OCI-LY3 (cell line): ENCODE measurements around the gene GRIN3A.

Experiments used
- H2AFZ ChIP-seq: fragments of 200-600, 300-600 bp; shearing (Covaris generic); 2 replicates; pipeline ENCODE4 v1.6.0; 2014; ENCODE audit warnings: antibody characterized with exemption, low read depth, low read length
- H3K27ac ChIP-seq: fragments of 200-600, 300-600 bp; sonication (generic); 2 replicates; pipeline ENCODE4 v1.5.1; 2014; ENCODE audit warnings: mild to moderate bottlenecking, low read length, moderate library complexity, mixed read lengths
- H3K27me3 ChIP-seq: fragments of 200-600, 300-600 bp; sonication (generic); 2 replicates; pipeline ENCODE4 v1.6.1; 2014; ENCODE audit warnings: low read depth, low read length, mixed read lengths
- H3K36me3 ChIP-seq: fragments of 200-600, 300-600 bp; sonication (generic); replicated peaks from 2 replicates; pipeline ENCODE3; 2014; ENCODE audit warnings: low read depth, low read length, mixed read lengths
- H3K4me1 ChIP-seq: fragments of 300-600, 200-600 bp; sonication (generic); 2 replicates; pipeline ENCODE4 v1.6.1; 2014; ENCODE audit warnings: low read length, mixed read lengths
- H3K4me2 ChIP-seq: fragments of 200-600, 300-600 bp; sonication (generic); 2 replicates; pipeline ENCODE4 v1.6.1; 2014; ENCODE audit warnings: low read length, mixed read lengths
- H3K4me3 ChIP-seq: fragments of 300-600, 200-600 bp; sonication (generic); 2 replicates; pipeline ENCODE4 v1.5.1; 2014; ENCODE audit warnings: antibody characterized with exemption, mild to moderate bottlenecking, low read length, moderate library complexity
- H3K79me2 ChIP-seq: fragments of 300-600, 200-600 bp; shearing (Covaris generic); 2 replicates; pipeline ENCODE4 v1.6.1; 2014; ENCODE audit warnings: mild to moderate bottlenecking, low read length, mixed read lengths
- H3K9ac ChIP-seq: fragments of 300-600, 200-600 bp; shearing (Covaris generic); 2 replicates; pipeline ENCODE4 v1.6.0; 2014; ENCODE audit warnings: mild to moderate bottlenecking, low read length, moderate library complexity
- H3K9me3 ChIP-seq: fragments of 200-600, 300-600 bp; shearing (Covaris generic); 2 replicates; pipeline ENCODE4 v1.6.1; 2014; ENCODE audit warnings: low read length, mixed read lengths; ENCODE audit not compliant: insufficient read depth
- H4K20me1 ChIP-seq: fragments of 200-600, 300-600 bp; sonication (generic); 2 replicates; pipeline ENCODE4 v1.6.1; 2016; ENCODE audit warnings: low read length, mixed read lengths; ENCODE audit not compliant: insufficient read depth
- EZH2phosphoT487 ChIP-seq: fragments of 200-600 bp; shearing (Covaris generic); IDR thresholded peaks from 2 replicates; pipeline ENCODE4 v1.6.1; 2018; ENCODE audit warnings: antibody characterized with exemption, mixed run types, low read depth
- TF ChIP-seq, protein P1 (sequence below): fragments of 200-600, 300-600 bp; sonication (generic); IDR thresholded peaks from 2 replicates; pipeline ENCODE4 v1.5.1; 2014; ENCODE audit warnings: antibody characterized with exemption, low read length, low read depth

GRIN3A gene

DNA sequence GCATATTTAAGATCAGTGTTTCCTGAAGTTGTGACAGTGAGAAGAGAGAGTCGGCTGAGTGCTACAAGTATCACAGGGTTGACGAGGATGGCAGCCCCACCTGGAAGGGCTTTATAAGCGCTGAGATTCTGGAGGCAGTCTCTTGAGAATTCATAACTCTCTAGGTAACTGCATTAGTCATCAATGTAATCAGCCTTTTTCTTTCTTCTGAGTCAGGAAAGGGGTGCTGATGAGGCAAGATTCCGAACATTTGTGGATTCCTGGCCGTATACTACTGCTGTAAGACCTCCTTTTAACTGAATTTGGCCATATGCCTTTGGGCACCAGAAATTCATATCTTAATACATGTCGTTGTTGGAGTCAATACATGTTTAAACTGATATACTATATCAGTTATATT, 211.4 kb downstream of the GRIN3A start:
- H3K36me3 ChIP-seq = no peaks in the 10 kb centered on the region

DNA sequence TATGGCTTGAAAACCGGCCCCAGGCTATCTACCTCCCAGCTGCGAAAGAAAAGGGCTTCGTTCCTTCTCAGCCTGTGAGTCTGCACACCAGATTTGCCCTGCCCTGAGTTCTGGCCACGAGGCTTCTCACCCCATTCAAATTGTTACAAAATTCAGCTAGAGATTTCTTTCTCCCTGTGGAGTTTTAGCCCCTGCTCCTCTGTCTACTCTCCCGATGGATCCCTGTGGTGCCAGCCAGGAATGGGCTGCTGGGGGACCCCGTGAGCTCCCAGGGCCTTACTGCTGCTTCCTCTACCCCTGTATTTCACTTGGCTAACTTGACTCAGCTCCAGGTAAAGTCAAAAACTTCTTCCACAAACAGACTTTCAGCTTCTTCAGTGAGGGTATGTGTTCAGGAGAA, 214.1 kb downstream of the GRIN3A start:
- no peaks in the 10 kb centered on the region for H3K4me1 ChIP-seq
- H3K4me3 ChIP-seq = no peak overlapping the region
- H3K9me3 ChIP-seq = no peaks in the 10 kb centered on the region
- H3K79me2 ChIP-seq = no peaks in the 10 kb centered on the region
- no peak overlapping the region for H3K4me2 ChIP-seq
- TF ChIP-seq, protein P1, sequence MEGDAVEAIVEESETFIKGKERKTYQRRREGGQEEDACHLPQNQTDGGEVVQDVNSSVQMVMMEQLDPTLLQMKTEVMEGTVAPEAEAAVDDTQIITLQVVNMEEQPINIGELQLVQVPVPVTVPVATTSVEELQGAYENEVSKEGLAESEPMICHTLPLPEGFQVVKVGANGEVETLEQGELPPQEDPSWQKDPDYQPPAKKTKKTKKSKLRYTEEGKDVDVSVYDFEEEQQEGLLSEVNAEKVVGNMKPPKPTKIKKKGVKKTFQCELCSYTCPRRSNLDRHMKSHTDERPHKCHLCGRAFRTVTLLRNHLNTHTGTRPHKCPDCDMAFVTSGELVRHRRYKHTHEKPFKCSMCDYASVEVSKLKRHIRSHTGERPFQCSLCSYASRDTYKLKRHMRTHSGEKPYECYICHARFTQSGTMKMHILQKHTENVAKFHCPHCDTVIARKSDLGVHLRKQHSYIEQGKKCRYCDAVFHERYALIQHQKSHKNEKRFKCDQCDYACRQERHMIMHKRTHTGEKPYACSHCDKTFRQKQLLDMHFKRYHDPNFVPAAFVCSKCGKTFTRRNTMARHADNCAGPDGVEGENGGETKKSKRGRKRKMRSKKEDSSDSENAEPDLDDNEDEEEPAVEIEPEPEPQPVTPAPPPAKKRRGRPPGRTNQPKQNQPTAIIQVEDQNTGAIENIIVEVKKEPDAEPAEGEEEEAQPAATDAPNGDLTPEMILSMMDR = no peak
- TF ChIP-seq EZH2phosphoT487 = no peak
- H3K27me3 ChIP-seq = no peaks in the 10 kb centered on the region
- no peaks in the 10 kb centered on the region for H3K36me3 ChIP-seq
- H3K27ac ChIP-seq = no peak overlapping the region
- no peak overlapping the region for H3K9ac ChIP-seq
- H4K20me1 ChIP-seq = no peaks in the 10 kb centered on the region
- H2AFZ ChIP-seq = no peak overlapping the region

More for the DNA sequence above, 211.4 kb downstream of the GRIN3A start:
- Histone ChIP-seq H3K4me1 (peaks cover 3% of the 10 kb centered on the region; the same call in 1 of the 2 replicates), H2AFZ (no peak overlapping the region), H4K20me1 (no peaks in the 10 kb centered on the region), H3K27ac (no peak overlapping the region), H3K4me2 (no peak overlapping the region), H3K4me3 (no peak overlapping the region), H3K27me3 (no peaks in the 10 kb centered on the region), H3K9ac (no peak overlapping the region), H3K9me3 (no peaks in the 10 kb centered on the region), H3K79me2 (no peaks in the 10 kb centered on the region)
- TF ChIP-seq EZH2phosphoT487 = no peak
- TF ChIP-seq, protein P1 = no peak
